ENCODE measurements around the gene FAM78A.

DNA sequence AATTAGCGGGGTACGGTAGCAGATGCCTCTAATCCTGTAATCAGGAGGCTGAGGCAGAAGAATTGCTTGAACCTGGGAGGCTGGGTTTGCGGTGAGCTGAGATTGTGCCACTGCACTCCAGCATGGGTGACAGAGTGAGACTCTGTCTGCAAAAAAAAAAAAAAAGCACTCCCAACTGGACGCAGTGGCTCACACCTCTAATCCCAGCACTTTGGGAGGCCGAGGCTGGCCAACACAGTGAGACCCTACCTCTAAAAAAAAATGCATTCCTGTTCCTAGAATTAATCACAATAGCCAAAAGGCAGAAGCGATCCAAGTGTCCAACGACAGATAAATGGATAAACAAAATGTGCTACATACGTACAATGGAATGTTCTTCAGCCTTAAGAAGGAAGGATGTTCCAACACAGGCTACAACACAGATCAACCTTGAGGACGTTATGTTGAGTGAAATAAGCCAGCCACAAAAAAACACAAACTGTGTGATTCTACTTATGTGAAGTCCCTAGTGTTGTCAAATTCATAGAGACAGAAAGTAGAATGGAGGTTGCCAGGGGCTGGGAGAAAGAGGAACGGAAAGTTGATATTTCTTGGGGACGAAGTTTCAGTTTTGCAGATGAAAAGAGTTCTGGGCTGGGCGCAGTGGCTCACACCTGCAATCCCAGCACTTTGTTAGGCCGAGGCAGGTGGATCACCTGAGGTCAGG lies 13.8 kb downstream of the FAM78A start:
- TF ChIP-seq, protein P1, sequence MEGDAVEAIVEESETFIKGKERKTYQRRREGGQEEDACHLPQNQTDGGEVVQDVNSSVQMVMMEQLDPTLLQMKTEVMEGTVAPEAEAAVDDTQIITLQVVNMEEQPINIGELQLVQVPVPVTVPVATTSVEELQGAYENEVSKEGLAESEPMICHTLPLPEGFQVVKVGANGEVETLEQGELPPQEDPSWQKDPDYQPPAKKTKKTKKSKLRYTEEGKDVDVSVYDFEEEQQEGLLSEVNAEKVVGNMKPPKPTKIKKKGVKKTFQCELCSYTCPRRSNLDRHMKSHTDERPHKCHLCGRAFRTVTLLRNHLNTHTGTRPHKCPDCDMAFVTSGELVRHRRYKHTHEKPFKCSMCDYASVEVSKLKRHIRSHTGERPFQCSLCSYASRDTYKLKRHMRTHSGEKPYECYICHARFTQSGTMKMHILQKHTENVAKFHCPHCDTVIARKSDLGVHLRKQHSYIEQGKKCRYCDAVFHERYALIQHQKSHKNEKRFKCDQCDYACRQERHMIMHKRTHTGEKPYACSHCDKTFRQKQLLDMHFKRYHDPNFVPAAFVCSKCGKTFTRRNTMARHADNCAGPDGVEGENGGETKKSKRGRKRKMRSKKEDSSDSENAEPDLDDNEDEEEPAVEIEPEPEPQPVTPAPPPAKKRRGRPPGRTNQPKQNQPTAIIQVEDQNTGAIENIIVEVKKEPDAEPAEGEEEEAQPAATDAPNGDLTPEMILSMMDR (IDR thresholded peaks at IDR 0.05; ENCODE audit: insufficient read depth, low read length, poor library complexity, severe bottlenecking), result no peak
- no peak for TF ChIP-seq EZH2phosphoT487 (conservative IDR thresholded peaks at IDR 0.05; ENCODE audit: low read length)
